HG02759 (cell line): ENCODE data around the gene RALA.

Source experiments
- ATAC-seq: cut with Tn5 transposase; IDR thresholded peaks from one replicate; pipeline ENCODE4 v1.9.1; 2021; ENCODE audit warnings: mild to moderate bottlenecking, moderate library complexity; ENCODE audit not compliant: unreplicated experiment

The RALA gene

GRCh38 chr7:39609935-39610263 lies 13.5 kb upstream of the RALA start:
- ATAC-seq: no peak

- ATAC-seq: no peak
Observed at GRCh38 chr7:39613577-39613976, 9.8 kb upstream of the RALA start.

- no peak for ATAC-seq
Observed at GRCh38 chr7:39614299-39614698, 9.1 kb upstream of the RALA start.

- ATAC-seq: no peak
Observed at GRCh38 chr7:39615350-39615975, 7.9 kb upstream of the RALA start.

GRCh38 chr7:39616138-39616537 lies 7.2 kb upstream of the RALA start:
- no peak for ATAC-seq

- ATAC-seq: no peak
Observed at GRCh38 chr7:39617005-39617404, 6.4 kb upstream of the RALA start.

GRCh38 chr7:39618868-39619267 lies 4.5 kb upstream of the RALA start:
- no peak for ATAC-seq

- no peak for ATAC-seq
Observed at GRCh38 chr7:39620486-39620885, 2.9 kb upstream of the RALA start.

GRCh38 chr7:39621261-39621660 lies 2.1 kb upstream of the RALA start:
- ATAC-seq: no peak

- no peak for ATAC-seq
Observed at GRCh38 chr7:39621784-39622411, 1.5 kb upstream of the RALA start.

GRCh38 chr7:39622609-39623008 lies 763 bp upstream of the RALA start:
- no peak for ATAC-seq

- ATAC-seq: peak; percentile 56
Observed at GRCh38 chr7:39623732-39624441, 515 bp downstream of the RALA start.

- ATAC-seq: no peak
Observed at GRCh38 chr7:39624442-39624807, 1.1 kb downstream of the RALA start.

GRCh38 chr7:39624935-39625694 lies 1.7 kb downstream of the RALA start:
- ATAC-seq: no peak

GRCh38 chr7:39631736-39632308 lies 8.4 kb downstream of the RALA start:
- ATAC-seq: no peak

- peak; percentile 73 for ATAC-seq
Observed at GRCh38 chr7:39633563-39634477, 10.4 kb downstream of the RALA start.

GRCh38 chr7:39634478-39634805 lies 11.1 kb downstream of the RALA start:
- no peak for ATAC-seq

GRCh38 chr7:39637400-39637799 lies 14.0 kb downstream of the RALA start:
- no peak for ATAC-seq

GRCh38 chr7:39637963-39638485 lies 14.7 kb downstream of the RALA start:
- no peak for ATAC-seq

GRCh38 chr7:39642896-39643295 lies 19.5 kb downstream of the RALA start:
- no peak for ATAC-seq
